Epithelial cell of prostate (primary cell): Measurements from ENCODE around the gene LCN15.

Source experiments
- DNase-seq: peaks from one replicate; pipeline ENCODE4 v3.0.0-alpha.2; 2011; ENCODE audit warnings: low read depth, low spot score
- H3K27ac ChIP-seq: fragments of 450-650 bp; 2 replicates; pipeline ENCODE4 v1.5.1; 2017; ENCODE audit warnings: mild to moderate bottlenecking

The LCN15 gene

DNA sequence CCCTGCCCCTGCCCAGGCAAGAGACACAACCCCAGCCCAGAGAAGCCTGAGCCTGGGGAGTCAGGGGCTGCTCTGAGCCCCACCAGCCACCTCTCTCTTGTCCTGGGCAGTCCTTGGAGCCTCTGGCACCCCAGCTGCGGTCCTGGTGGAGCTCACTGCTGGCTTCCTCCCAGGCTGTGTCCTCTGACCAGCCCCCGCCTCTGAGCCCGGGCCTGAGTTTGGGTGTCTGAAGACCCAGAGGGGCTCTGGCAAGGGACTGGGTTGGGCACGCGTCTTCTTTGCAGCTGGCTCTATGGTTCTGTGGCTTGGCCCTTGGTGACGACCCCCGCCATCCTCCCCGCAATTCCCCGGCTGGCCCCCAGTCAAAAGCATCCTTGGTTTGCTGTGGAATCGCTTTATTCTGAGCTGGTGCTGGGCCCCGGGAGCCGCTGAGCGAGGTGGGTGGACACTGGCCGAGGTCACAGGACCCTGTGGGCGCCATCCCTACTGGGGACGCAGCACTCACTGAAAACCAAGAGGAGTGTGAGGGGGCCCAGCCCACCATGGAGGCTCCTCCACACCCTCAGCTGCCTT, 20.6 kb downstream of the LCN15 start:
- DNase-seq, result no peak
- H3K27ac ChIP-seq, result no peak overlapping the region

DNA sequence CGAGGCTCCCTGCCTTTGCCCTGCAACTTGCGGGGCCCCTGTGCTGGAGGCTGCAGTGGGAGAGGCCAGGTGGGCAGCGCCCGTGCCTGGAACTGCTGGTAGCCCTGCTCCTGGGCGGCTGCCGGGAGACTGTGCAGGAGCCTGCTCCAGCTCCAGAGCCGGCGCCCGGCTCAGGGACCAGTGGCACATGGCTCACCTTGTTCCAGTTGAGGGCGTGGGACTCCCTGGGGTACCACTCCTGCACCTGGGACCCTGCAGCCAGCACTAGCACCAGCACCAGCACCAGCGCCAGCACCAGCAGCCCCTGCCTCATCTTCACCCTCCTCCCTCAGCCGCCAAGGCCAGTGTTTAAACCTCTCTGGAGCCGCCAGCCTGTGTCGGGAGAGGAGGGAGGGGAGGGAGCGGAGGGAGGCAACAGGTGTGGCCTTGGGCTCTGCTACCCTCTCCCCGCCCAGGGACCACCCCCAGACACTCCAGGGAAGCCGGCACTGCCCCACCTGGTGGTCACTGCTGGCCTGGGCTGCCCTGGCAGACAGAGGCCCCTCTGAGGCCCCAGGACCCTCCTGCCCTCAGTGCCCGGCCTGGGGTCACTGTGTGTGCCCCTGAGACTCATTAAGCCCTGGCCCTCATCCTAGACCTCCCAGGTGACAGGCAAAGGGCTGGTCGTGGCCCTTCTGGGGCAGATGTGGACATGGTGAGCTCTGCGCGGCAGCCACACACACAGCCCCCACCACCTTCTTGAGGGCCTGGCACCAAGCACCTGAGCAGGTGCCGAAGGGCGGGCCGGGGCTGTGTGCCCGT, 21.5 kb downstream of the LCN15 start, which contains the start of gene LCN10:
Gene LCN10, minus strand, starts transcription at position 350 of the 801 bp plus-strand sequence. Its CDS starts 37 bp downstream, at position 313.
- DNase-seq, result no peak
- H3K27ac ChIP-seq, result no peak within 1 kb of the TSS

DNA sequence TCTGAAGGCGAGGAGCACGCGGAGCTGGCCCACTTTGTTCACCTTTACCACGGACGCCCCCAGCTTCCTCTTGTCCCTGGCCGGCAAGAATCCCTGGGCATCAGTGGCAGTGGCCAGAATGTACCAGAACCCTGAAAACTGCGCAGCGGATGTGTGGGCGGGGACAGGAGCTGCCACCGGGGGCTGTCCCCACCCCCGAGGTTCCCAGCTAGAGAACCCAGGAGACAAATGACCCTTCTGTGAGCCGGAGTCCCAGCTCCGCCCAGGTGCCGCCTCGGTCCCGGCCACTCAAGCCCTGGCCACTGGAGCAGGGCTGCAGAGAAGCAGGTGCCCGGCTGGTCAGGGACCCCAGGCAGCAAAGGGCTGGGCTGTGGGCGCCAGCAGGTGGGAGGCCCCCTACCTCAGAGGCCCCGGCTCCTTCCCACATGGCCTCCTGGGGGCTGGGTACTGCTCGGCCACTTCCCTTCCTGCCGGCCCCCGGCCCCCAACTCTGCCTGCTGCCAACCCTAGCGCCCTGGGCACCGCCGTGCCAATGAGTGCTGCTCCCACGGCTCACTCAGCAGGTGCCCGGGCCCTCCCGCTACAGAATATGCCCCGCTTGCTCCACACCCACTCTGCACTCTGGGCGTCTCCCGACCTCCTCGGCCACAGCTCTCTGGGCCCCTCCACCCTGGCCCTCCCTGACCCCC, 22.3 kb downstream of the LCN15 start:
- H3K27ac ChIP-seq, result no peak overlapping the region
- no peak for DNase-seq

DNA sequence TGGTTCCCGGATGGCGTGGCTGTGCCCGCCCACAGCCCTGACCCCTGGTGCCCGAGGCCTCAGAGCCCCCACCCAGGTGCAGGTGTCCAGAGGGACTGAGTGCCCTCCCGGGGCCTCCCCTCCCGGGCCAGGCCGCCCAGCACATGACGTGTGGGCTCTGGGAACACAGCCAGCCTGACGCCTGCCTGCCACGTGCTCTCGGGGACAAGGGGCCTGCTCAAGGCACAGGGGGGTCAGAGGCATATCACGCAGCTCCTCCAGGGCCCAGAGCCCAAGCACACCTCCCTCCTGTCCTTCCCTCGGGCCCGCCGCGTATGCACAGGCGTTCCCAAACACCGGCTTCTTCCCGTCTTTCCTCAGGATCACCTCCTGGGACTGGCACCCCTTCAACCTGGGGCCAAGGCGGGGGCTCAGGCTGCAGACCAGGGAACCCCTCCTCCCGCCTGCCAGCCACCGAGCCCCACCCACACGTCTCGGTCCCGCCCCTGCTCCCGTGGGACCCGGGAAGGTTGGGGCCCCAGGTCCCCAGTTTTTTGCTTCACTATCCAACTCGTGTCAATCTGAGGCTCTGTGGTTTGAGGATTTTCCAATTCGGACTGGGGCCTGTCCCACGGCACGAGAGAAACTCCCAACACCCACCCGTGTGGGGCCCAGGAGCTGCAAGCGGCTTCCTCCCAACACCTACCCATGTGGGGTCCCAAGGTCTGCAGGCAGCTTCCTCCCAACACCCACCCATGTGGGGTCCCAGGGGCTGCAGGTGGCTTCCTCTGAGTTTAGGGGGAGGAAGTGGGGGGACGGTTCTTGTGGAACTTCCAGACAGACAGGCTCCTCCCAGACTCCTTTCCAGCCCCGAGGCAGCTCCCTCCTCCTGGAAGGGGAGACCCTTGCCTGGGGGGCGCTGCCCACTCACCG, 23.1 kb downstream of the LCN15 start:
- no peak overlapping the region for H3K27ac ChIP-seq
- DNase-seq, result no peak

DNA sequence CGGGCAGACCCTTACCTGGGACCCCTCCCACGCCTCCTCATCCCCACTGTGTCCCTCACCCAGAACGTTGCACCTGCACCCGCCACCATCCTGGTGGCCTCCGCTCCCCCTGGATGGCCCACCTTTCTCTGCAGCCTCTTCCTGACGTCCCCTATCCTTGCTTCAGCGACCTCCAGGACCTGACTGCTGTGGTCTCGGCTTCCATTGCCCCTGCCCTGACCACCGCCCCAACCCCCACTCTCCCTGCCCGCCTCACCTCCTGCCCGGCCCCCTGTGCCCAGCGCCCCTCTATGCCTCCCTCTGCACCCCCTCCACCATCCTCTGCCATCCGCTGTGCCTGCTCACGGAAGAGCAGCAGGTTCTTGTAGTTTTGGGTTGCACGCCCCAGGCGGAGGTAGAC, 23.8 kb downstream of the LCN15 start:
- DNase-seq, result no peak
- no peak overlapping the region for H3K27ac ChIP-seq

DNA sequence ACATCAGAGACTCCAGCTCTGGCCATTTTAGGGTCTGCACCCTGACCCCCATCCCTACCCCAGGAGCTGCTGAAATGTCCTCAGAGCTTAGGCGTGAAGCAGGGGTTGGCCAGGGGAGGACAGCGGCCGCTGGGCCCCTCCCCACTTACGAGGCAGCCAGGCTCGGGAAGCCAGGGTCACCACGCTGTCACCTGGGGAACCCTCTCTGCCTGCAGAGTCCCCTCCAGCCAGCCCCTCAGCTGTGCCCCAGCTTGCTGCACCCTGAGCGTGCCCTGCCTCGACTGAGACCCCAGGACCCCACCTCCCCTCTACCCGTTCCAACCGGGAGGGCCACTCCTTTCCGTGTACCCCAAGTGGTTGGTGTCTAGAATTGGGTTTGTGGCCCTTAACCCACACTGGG, 24.2 kb downstream of the LCN15 start:
- DNase-seq, result no peak
- H3K27ac ChIP-seq, result no peak overlapping the region

DNA sequence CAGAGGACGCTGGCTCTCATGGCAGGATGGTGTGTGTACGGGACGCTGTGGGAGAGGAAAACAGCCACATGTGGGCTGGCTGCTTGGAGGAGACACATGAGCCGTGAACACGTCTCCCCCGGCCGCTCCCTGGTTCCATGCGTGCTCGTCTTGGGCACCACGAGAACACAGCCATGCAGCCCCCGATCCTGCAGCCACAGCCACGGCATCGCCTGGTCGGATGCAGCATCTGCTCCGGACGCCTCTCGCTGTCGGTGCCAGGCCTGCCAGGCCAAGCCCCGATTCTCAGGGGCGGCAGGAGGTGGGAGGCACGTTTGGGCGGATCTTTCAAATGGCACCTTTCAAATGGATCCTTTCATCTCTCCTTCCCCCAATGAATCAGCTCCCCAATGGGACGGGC, 24.8 kb downstream of the LCN15 start:
- no peak for DNase-seq
- no peak overlapping the region for H3K27ac ChIP-seq

DNA sequence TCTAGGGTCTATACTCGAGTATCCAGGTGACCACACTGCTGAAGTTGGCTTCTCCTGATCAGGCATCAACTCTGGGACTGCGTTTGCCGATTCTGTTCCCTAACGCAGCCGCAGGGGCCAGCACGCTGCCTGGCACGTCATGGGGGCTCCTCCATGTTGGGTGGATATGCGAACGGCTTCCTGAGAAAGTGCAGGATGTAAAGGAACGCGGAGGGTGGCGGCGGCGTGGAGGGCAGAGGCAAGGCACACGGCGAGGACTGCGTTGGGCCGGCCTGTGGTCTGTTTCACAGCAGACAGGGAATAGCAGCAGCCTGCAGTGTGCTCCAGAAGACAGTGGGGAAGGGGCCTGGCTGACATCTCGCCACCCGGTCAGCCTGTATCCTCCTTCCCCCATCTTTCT, 25.4 kb downstream of the LCN15 start:
- DNase-seq, result no peak
- no peak overlapping the region for H3K27ac ChIP-seq

DNA sequence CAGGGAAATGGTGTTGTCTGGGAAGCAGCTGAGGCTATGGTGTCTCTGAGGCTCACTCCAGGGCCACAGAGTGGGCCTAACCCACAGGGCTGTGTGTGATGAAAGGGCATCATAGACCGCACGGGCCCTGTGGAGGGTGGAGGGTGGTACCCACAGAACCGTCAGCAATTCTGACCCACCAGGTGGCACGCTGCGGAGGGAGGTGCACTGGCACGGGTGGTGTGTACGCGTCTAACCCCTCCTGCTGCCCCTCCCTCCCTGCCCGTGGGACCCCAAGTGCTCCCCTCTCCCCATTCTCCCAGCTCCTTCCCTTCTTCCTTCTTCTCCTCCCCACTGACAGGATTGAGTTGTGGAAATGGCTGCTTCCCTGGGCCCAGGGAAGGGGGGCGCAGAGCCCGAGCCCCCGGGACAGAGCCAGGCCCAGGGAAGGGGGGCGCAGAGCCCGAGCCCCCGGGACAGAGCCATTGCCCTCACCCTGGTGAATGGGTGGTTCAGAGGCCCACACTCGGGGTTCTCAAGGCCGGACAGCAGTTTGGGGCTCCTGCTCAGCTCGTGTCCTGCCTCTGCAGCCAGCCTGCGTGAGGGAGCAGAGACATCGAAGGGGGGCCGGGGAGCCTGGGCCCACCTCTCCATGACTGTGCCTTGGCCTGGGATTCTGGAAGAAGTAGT, 28.4 kb downstream of the LCN15 start:
- DNase-seq, result no peak
- H3K27ac ChIP-seq, result no peak overlapping the region

DNA sequence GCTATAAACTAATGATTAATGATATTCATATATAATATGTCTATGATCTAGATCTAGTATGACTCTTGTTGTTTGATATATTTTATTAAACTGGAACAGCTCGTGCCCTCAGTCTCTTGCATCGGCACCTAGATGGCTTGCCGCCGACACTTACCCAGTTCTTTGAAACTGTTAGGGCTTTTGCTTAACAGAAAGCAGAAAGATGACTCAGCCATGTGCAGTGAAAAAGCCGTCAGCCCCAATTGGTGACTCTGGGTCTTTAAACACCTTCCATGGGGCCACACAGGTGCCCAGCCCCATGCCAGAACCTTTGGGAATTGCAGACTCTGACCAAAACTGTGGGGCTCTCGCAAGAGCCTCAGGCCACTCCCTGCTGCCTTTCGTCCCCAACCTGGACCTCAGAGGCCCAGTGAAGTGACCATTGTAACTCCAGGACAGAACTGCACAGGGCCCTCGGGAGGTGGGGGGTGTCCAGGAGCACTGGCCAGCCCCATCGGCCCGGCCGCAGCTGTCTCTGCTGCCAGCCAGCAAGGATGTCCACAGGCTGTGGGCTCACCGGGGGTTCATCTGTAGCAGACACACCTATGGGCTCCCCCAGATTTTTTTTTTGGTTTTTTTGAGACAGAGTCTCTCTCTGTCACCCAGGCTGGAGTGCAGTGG, 29.4 kb downstream of the LCN15 start:
- H3K27ac ChIP-seq, result no peak overlapping the region
- DNase-seq, result no peak

DNA sequence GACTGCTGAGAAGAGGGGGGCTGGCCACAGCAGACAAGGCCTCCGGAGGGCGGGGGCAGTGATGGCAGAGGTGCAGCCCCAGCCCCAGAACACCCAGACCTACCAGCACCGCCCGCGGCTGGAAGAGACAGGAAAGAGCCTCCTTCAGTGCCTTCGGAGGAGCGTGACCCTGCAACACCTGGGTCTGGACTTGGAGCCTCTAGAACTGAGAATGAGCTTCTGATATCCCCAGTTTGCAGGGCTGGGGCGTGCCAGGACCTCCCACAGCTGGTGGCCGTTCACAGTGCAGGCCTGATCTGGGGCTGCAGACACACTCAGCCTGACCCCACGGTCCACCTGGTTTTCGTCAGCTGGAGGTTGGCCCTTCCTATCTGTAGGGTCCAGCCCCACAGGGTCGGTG, 30.7 kb downstream of the LCN15 start:
- no peak overlapping the region for H3K27ac ChIP-seq
- DNase-seq, result no peak

DNA sequence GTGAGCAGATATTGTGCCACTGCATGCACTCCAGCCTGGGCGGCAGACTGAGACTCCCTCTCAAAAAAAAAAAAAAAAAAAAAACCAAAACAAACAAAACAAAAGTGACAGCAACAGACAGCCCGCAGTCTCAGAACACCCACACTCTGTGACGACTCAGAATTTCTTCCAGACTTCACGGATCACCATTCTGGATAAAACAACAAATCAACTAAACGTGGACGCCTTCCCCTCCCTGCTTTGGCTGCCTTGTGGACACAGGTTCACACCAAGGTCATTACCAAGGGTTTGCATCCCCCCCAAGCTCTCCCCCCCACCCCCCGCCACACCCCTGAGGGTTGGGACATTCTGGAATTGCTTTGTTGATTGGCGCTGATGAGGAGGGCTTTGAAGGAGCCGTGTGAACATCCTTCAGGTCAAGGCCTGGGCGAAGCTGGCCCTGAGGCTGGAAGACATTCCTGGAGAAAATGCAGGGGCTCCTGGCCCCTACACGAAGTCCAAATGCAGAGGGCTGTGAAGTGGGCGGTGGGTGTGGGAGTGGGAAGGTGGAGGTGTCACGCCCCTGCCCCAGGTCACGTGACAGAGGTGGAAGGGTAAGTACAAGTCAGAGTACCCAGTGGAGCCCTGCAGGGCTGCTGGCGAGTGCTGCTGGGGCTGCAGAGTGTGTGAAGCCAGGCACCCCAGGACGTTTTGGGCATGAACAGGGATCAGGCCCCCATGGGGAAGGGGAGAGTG, 31.7 kb downstream of the LCN15 start:
- no peak for DNase-seq
- no peak overlapping the region for H3K27ac ChIP-seq

DNA sequence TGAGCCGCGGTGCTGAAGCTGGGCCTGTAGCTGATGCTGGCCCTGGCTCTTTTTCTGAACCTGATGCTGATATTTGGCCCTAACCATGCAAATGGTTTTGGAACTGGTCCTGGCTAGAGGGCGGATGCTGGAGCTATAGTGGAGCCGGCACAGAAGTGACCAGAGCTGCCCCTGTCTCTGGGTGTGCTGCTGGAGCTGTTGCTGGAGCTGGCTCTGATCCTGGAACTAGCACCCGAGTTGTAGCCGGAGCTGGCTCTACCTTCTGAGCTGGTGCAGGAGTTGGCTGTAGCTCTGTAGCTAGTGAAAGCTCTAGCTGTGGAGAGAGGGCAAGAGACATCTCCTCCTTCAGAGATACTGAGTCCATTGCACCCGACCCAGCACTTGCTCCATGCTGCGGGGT, 34.4 kb downstream of the LCN15 start:
- no peak for DNase-seq

DNA sequence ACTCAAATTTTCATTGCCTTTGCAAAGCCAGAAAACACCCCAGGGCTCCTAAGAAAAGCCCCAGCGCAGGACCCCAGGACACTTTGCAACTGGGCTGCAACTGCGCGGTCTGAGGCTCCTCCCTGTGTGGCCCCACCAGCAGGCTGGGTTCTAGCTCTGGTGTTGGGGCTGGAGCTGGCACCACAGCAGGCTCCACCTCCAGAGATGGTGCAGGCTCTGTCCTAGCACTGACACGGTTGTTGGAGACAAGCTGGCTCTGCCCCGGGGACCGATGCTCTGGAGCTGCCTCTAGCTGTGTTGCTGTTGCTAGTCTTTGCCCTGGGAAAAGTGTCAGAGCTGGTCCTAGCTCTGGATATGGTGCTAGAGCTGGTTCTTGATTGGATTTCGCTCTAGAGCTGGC, 35.2 kb downstream of the LCN15 start:
- no peak for DNase-seq
- H3K27ac ChIP-seq, result no peak overlapping the region

More for the DNA sequence above, 34.4 kb downstream of the LCN15 start:
- no peak overlapping the region for H3K27ac ChIP-seq

DNA sequence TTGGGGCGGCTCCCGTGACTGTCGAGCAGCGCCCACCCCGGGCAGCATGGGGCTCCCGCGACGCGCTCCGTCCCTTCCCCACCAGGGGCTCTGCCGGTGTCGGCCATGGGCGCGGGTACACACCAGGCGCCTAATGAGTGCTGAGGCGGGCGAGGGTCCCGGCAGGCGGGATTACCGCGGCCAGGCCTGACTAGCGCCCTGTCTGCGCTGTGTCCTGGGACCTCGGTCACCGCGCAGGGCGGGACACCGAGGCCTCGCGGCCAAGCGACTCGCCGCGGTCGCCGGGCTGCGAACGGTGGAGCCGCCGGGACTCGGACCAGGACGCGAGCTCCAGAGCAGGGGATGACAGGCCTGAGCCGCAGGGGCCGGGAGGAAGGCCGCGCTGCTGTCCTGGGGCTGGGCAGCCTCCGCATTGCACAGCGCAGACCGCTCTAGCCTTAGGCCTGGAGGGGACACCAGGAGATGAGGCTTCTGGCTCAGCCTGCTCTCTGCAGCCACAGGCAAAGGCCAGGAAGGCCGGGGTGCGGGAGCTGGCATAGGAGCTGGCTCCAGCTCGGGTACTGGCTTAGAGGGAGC, 35.7 kb downstream of the LCN15 start:
- peak overlapping the region; percentile 60 for H3K27ac ChIP-seq
- DNase-seq, result no peak

DNA sequence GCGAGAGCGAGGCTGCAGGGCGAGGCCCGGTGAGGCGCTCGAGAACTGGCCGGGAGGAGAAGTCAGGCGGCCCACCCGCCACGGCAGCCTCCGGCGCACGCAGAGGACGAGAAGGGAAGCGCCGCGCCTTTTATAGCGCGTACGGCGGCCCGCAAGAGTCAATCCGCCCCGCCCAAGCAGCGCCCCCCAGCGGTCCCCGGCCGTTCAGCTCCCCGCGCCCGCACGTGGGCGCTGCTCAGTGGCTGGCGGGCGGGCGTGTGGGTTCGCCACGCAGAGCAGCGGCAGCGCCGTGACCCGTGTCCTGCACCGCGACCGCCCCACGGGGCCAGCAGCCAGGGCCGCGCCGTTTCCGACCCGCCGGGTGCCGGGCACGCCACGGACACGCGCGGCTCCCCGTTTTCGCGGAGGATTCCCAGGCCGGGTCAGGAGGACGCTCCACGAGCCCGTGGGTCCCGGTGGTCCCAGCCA, 36.2 kb downstream of the LCN15 start:
- DNase-seq, result peak; percentile 52
- peak overlapping the region; percentile 60 for H3K27ac ChIP-seq

DNA sequence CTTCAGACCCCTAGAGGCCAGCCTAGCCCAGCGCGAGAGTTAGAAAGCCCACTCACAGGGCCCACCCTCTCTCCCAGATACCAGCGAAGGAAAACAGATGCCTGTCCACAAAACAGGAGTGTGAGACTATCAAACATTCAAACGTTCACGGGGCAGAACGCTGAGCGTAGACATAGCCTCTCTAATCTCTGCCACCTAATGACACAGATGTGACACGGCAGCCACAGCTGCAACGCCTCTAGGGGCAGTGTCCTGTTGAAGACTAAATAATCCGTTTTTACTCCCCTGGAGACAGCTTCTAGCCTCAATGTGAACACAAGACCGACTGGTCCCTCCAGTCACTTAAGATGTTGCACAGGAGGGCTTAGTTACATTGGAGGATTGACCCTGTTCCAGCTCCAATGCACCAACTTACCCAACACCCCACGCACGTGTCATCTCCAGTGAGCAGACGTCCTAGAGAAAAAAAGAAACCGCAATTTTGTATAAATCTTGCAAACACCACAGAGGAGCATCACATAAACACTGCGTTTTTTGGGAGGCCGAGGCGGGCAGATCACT, 37.6 kb downstream of the LCN15 start:
- peak overlapping the region; percentile 60 for H3K27ac ChIP-seq
- no peak for DNase-seq

DNA sequence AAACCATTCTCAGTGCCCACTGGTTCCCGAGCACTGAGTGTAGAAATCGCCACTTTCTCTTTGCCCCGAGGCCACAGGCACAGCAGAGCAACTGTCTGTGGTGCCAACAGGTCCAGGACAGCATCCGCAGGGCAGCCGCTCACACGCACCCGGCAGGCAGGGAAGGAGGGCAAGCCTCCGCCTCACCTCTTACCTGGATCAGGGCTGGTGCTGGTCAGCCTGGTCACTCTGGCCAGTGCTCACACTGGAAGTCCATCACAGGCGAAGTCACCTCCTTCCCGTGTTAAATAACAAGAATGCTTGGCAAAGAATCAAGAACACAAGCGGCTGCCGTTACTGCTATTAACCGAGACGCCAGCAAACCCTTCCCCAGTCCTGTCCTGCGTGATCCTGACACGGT, 38.2 kb downstream of the LCN15 start:
- DNase-seq, result no peak
- peak overlapping the region; percentile 60 for H3K27ac ChIP-seq
